NCI-H146 treated with DMSO at 0.1 percent for 48 hours (cell line): Measurements from ENCODE around the gene NSFL1C.
A peak's percentile ranks its signal among the peaks of the same experiment; 100 is the strongest.
"Not testable (repeated sequence)": the region's sequence is repeated elsewhere in the genome, so short reads cannot be mapped to it uniquely, and the experiment has no call there.

ENCODE experiments used
- DNase-seq: peaks from one replicate; lab custom pipeline; 2025; ENCODE audit not compliant: unreplicated experiment; lab: John Stamatoyannopoulos, UW

Gene NSFL1C

DNA sequence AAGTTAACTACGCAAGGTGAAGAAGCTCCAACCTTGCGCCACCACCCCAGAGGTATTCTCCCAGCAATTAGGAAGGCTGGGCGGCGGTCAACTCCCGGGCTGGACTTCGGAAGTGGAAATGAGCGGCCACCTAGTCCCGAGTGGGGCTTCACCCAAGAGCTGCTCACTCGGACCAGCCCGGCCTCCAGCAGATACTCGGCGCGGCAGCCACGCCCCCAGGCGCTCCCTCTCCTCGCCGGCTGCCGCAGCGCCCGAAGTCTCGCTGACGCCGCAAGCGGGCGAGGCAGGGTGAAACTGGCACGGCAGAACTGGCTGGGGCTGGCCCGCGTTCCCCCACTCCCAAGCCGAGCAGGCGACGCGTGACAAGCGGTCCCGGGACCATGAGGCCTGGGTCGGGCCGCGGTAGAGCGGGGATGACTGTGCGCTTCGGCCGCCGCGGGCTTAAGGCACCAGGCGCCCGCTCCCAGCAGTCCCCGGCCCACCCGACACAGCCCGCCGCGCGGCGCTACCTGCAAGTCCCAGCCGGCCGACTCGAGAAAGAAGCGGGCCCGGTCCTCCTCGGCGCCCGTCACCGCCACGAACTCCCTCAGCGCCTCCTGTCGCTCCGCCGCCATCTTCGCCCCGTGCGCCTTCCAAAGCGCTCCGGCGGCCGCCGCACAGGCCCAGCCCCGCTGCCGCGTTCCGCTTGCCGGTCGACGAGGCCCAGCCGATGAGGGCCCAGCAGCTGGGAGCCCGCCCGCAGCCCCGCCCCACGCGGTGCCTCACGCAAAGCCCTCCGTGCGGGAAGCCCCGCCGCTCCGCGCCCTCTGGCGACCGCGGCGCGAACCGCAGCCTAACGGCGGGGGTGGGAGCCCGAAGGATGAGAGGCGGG is at the start of gene NSFL1C:
Gene NSFL1C, minus strand, starts transcription at position 639 of the 871 bp plus-strand sequence. Its CDS starts 25 bp downstream, at position 614.
- peak; percentile 83 for DNase-seq

DNA sequence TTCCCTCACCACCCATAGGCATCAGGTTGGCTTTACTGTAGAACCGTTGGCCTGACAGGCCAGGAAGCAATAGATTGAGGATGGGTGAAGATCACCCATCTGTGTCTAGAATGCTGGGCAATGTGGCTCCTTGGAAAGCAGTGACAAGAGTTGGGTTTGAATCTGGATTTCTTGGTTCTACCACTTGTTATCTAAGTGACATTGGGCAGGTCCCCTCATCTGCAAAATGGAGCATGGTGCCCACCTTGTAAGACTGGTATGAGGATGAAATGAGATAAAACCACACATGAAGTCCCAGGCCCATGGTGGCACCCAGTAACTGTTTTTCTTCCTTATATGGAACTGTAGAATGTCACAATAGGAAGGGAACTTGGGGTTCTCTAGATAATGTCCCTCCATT is 47.2 kb upstream of the NSFL1C start:
- no peak for DNase-seq

GRCh38 chr20:1509237-1509636 is 42.6 kb upstream of the NSFL1C start:
- DNase-seq = no peak

DNA sequence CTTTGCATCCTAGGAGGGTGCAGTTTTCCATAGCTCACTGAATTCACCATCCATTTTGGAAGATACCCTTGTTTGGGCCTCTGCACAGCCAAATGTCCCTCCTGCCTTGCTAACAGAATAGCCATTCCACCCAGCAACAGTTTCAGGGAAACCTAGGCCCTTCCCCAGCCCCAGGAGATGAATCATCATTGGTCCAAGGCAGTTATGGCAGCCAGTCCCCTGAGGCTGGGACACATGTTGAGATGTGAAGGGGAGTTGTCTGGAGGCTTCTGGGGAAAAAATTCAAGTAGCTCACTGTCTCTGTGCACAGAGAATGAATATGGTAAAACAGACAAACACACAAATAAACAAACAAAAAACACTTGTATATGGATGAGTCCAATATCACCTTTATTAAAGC is 41.9 kb upstream of the NSFL1C start:
- no peak for DNase-seq

DNA sequence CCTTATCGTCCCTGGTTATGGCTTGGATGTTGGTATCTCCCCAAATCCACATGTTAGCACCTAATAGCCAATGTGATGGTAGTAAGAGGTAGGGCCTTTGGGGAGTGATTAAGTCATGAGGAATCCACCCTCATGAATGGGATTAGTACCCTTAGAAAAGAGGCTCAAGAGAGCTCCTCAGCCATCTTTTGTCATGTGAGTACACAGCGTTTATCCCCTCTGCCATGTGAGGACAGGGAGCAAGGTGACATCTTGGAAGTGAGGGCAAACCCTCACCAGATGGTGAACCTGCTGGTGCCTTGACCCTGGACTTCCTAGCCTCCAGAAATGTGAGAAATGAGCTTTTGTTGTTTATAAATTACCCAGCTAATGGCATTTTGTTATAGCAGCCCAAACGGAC is 40.6 kb upstream of the NSFL1C start:
- DNase-seq = no peak

DNA sequence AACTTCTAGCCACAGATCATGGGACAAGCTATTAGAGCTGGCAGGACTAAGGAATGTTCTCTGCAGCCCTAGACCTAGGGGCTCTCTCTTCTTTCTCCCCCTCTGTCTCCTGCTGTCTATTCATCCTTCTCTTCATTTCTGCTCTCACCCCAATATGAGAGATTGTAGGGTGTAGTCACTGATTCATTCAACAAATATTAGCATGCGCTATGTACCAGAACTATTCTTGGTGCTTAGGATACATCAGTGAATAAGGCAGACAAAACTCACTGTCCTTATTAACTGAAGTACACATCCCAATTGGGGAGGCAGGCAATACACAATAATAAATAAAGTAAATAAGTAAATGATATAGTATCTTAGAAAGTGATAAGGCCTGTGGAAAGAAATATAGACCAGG is 39.2 kb upstream of the NSFL1C start:
- no peak for DNase-seq

DNA sequence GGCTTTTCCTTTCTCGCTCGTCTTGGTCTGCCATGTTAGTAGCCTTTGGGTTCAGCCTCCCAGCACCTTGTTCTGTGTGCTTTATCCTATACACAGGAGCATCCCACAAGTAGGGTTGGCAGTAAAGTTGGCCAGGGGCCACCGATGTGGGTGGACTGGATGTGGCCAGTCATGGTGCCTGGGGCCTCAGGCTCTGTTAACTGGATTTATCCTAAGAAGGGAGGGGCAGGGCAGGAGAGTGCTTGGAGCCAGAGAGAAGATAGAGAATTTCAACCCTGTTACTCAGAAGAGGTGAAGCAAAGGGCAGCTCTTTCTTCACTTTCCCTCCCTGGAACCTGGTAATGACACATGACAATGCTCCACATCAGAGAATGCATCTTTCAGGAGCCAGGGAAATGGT is 38.7 kb upstream of the NSFL1C start:
- DNase-seq = no peak

GRCh38 chr20:1503564-1504227 is 37.0 kb upstream of the NSFL1C start:
- peak; percentile 87 for DNase-seq

- no peak for DNase-seq
These were observed 33.8 kb upstream of the NSFL1C start for GRCh38 chr20:1500496-1500895.

GRCh38 chr20:1499528-1500420 is 33.1 kb upstream of the NSFL1C start:
- no peak for DNase-seq

- not testable (repeated sequence) for DNase-seq
These were observed 30.7 kb upstream of the NSFL1C start for GRCh38 chr20:1497371-1497770.

- no peak for DNase-seq
These were observed 30.3 kb upstream of the NSFL1C start for GRCh38 chr20:1496930-1497329.

DNA sequence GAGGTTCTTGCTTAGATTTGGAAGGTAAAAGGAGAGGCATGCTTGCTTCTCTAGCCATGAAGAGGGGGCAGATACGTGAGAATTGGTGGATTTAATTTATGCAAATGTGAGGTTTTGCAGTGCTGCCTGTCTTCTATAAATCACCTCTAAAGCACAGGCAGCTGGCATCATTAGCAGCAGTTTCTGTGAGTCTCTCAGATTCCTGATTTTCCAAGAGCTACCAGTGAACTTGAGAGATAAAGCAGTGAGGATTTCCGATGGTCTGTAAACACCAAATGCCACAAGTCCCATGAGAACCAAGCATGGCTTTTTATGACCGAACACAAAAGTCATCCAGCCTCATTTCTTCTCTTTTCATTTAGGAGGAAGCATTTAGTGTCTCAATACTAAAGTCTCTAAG is 27.8 kb upstream of the NSFL1C start:
- DNase-seq = no peak

DNA sequence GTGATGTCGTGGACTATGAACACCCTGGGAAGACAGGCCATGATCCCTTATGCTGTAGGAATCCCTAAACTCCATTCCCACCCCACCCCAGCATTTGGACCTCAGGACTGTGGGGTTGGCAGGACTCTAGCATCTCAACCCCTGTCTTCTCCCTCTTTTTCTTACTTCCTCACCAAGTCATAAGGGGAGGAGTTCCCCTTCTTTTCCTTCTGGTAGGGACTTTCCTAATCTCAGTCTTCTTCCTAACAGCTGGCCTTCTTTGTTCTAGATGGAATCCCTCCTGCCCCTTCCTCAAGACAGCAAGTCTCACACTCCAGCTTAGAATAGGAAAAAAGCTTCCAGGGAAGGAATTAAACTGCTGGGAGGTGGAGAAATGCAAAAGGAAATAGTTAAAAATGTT is 26.9 kb upstream of the NSFL1C start:
- no peak for DNase-seq

- no peak for DNase-seq
These were observed 25.4 kb upstream of the NSFL1C start for GRCh38 chr20:1491860-1492642.

DNA sequence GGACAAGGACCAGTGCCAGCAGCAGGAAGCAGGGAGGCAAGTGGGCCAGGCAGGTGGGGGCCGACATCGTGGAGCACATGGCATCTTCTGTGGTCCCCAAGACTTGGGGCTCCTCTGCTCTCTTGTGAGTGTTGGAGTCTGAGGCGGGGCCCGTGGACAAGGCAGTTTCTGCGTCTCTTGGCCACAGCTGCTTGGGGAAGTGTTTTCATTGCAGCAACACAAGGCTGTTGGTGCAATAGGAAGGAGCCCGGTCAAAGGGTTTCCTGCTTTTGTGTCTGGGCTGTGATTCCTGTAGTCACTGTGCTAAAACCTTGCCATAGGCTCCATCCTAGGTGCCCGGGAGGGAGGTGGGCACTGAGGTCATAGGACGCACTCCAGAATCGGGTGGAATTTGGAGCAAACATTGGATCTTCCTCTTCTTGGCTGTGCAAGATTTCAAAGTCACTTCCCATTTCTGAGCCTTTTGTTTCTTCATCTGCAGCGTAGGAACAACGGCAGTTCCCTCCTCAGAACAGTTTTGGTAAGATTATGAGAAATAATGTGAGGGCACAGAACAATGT is 24.7 kb upstream of the NSFL1C start, which contains the start of gene SIRPB2:
Gene SIRPB2, minus strand, starts transcription at position 140 of the 560 bp plus-strand sequence. Its CDS starts 61 bp downstream, at position 79.
- DNase-seq = no peak

DNA sequence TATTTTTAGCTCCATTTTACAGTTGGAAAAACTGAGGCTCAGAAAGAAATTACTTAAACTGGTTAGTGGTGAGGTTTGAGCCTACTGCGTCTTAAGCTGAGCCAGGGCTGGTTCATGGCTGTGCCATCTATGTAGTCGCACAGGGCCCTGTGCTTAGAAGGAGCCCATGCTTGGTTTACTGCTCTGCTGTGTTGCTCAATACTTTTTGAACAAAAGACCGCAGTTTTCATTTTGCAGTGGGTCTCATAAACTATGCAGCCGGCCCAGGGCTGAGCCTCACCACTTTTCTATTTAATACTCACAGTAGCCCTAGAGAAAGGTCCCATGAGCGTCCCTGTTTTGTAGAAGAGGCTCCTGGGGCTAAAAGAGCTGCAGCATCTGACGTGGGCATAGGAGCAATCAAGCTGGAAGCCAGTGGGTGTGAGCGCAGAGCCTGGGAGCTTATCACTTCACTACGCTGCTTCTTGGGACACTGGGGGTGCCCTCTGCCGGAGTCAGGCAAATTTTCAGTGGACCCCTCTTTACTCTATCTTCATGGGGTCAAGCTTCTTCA is 24.1 kb upstream of the NSFL1C start:
- DNase-seq = no peak

DNA sequence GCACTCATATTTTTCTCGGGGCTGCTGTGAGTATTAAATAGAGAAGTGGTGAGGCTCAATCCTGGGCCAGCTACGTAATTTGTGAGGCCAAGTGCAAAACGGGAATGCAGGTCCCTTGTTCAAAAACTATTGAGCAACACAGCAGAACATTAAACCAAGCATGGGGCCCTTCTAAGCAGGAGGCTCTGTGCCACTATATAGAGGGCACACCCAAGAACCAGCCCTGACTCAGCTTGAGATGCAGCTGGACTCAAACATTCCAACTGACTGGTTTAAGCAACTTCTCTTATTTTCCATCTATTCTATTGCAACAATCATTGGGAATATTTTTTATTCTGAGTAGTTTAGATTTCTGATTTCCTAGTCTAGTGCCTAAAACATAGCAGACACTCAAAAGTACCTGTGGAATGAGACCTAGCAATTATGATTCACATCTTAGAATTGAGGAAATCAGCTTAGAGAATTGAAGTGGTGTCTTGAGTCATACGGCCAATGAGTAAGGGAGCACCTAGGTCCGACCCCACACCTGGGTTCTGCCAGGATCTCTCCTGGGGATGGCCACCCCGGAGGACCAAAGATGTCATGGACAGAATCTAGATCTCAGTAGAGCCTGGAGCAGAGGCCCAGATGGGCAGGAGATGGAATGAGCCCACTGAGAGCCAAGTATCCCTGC is 23.3 kb upstream of the NSFL1C start:
- no peak for DNase-seq

DNA sequence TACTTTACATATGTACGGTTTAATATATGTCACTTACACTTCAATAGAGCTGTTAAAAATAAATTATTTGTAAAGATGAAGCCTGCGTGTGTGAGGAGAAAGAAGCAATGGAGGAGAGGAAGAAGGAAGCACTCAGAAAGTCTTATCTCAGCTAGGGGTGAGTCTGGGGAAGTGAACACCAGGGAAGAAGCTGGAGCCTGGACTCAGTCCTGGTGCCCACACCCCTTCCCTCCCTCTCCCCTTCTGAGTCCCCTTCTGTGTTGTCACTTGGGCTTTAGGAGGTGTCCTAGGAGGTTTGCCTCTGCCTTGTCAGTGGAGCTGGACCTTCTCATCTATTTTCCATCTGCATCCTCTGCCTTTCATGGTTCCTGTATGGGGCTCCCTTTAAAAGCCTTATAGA is 22.7 kb upstream of the NSFL1C start:
- DNase-seq = no peak
